A549 (cell line): ENCODE data around the gene ADAD2. TPM values are rescaled to one million over a fixed set of nuclear protein-coding genes. Genes with fewer than 3 reads are reported as not detected.
A peak's percentile ranks its signal among the peaks of the same experiment; 100 is the strongest.

Experiments used
- ATAC-seq, 2 experiments: fragments of 200-7000 bp in 1 of 2; fragments of >200 bp in 1 of 2; cut with Nextera tagmentation in 1 of 2; cut with Tn5 transposase in 1 of 2; 3 replicates each; pipeline versions ENCODE4 v1.8.0 to v1.9.1; 2018 to 2020; ENCODE audit warnings: mild to moderate bottlenecking in 1 of 2, moderate library complexity in 1 of 2
- CTCF ChIA-PET: fragments of 300-600 bp; sonication (Branson Sonifier 250); formaldehyde crosslinking; extraction: SDS; loops from one replicate; lab custom pipeline; 2021; ENCODE audit warnings: antibody characterized with exemption, inconsistent platforms; lab: Yijun Ruan, JAX
- POLR2A ChIA-PET: fragments of 350-600 bp; formaldehyde crosslinking; extraction: SDS; loops from one replicate; lab custom pipeline; 2021; ENCODE audit warnings: antibody characterized with exemption, inconsistent platforms; lab: Yijun Ruan, JAX
- DNase-seq, 2 experiments: peaks; one replicate each; pipeline versions ENCODE4 v3.0.0 to v3.0.0-alpha.2; 2011 to 2016; ENCODE audit warnings: low read depth in 1 of 2, low spot score in 1 of 2
- FAIRE-seq: peaks from 2 replicates; lab custom pipeline; 2011; peaks lifted over from hg19 to GRCh38; lab: Jason Lieb, UNC
- H3K27ac ChIP-seq, 2 experiments: fragments of >200 bp; sonication (Bioruptor Twin); formaldehyde crosslinking; 3 replicates each; pipeline ENCODE4 v1.5.1; 2016 to 2017
- H3K4me1 ChIP-seq: fragments of >200 bp; sonication (Bioruptor Twin); formaldehyde crosslinking; 3 replicates; pipeline ENCODE4 v1.6.1; 2016
- H3K4me2 ChIP-seq: fragments of >200 bp; sonication (Bioruptor Twin); formaldehyde crosslinking; 3 replicates; pipeline ENCODE4 v1.6.1; 2016
- H3K4me3 ChIP-seq: fragments of >200 bp; sonication (Bioruptor Twin); formaldehyde crosslinking; 3 replicates; pipeline ENCODE4 v1.5.1; 2016
- H3K9me3 ChIP-seq: fragments of >200 bp; sonication (Bioruptor Twin); formaldehyde crosslinking; 3 replicates; pipeline ENCODE4 v1.6.1; 2016
- ATOH8 ChIP-seq: fragments of 250-450 bp; sonication (Bioruptor Pico); IDR thresholded peaks from 2 replicates; pipeline ENCODE4 v1.5.0; 2020; ENCODE audit warnings: low read depth, mild to moderate bottlenecking, moderate library complexity
- BCL3 ChIP-seq: fragments of >200 bp; sonication (Bioruptor Twin); formaldehyde crosslinking; IDR thresholded peaks from 3 replicates; pipeline ENCODE4 v1.6.1; 2016
- CBX2 ChIP-seq: fragments of 200-600 bp; sonication (generic); IDR thresholded peaks from 2 replicates; pipeline ENCODE4 v1.6.1; 2016; ENCODE audit warnings: low read depth, mild to moderate bottlenecking, borderline replicate concordance
- EHMT2 ChIP-seq: fragments of 200-600 bp; sonication (generic); IDR thresholded peaks from 2 replicates; pipeline ENCODE4 v1.6.1; 2016; ENCODE audit warnings: antibody characterized with exemption, low read depth, mild to moderate bottlenecking, moderate library complexity
- ESRRA ChIP-seq: fragments of 150-350 bp; IDR thresholded peaks from 2 replicates; pipeline ENCODE4 v1.6.1; 2014; ENCODE audit warnings: mild to moderate bottlenecking, low read length, borderline replicate concordance
- GATA3 ChIP-seq: IDR thresholded peaks from 2 replicates; pipeline ENCODE4 v1.6.1; 2012; ENCODE audit warnings: borderline replicate concordance
- HDAC2 ChIP-seq: fragments of 200-600 bp; sonication (generic); IDR thresholded peaks from 2 replicates; pipeline ENCODE4 v1.6.1; 2016
- HMGXB4 ChIP-seq: fragments of 250-450 bp; sonication (Bioruptor Pico); IDR thresholded peaks from 2 replicates; pipeline ENCODE4 v1.5.0; 2021; ENCODE audit warnings: mild to moderate bottlenecking, moderate library complexity, borderline replicate concordance
- HOXA7 ChIP-seq: fragments of 250-450 bp; sonication (Bioruptor Pico); IDR thresholded peaks from 2 replicates; pipeline ENCODE4 v1.5.0; 2020; ENCODE audit warnings: mild to moderate bottlenecking, moderate library complexity
- HOXB13 ChIP-seq: fragments of 250-450 bp; sonication (Bioruptor Pico); IDR thresholded peaks from 2 replicates; pipeline ENCODE4 v1.5.0; 2020; ENCODE audit warnings: low read depth, mild to moderate bottlenecking, moderate library complexity
- JUN ChIP-seq, 2 experiments: fragments of >200 bp; sonication (Bioruptor Twin); formaldehyde crosslinking; IDR thresholded peaks; 2 replicates in 1 of 2; 3 replicates in 1 of 2; pipeline ENCODE4 v1.6.1; 2016 to 2017
- JUNB ChIP-seq: fragments of >200 bp; sonication (Bioruptor Twin); formaldehyde crosslinking; IDR thresholded peaks from 2 replicates; pipeline ENCODE4 v1.6.1; 2016
- KDM5A ChIP-seq: fragments of 200-600 bp; sonication (generic); IDR thresholded peaks from 2 replicates; pipeline ENCODE4 v1.6.1; 2016; ENCODE audit warnings: antibody characterized with exemption, mild to moderate bottlenecking
- MAX ChIP-seq: IDR thresholded peaks from 2 replicates; pipeline ENCODE4 v1.6.1; 2012
- NPAS2 ChIP-seq: fragments of 250-450 bp; sonication (Bioruptor Pico); IDR thresholded peaks from 2 replicates; pipeline ENCODE4 v1.8.0; 2022; ENCODE audit warnings: mild to moderate bottlenecking, moderate library complexity, borderline replicate concordance
- PHF8 ChIP-seq: fragments of 200-600 bp; sonication (generic); IDR thresholded peaks from 2 replicates; pipeline ENCODE4 v1.6.1; 2016; ENCODE audit warnings: low read depth, mild to moderate bottlenecking, antibody characterized with exemption, moderate library complexity, borderline replicate concordance
- RAD21 ChIP-seq, 2 experiments: fragments of >200 bp in 1 of 2; sonication (Bioruptor Twin) in 1 of 2; formaldehyde crosslinking in 1 of 2; IDR thresholded peaks in 1 of 2; conservative IDR thresholded peaks in 1 of 2; 2 replicates in 1 of 2; 3 replicates in 1 of 2; pipeline ENCODE4 v1.6.1; 2012 to 2018; ENCODE audit warnings: inconsistent platforms in 1 of 2
- RARB ChIP-seq: fragments of 250-450 bp; sonication (Bioruptor Pico); IDR thresholded peaks from 2 replicates; pipeline ENCODE4 v1.8.0; 2021; ENCODE audit warnings: mild to moderate bottlenecking, moderate library complexity
- RCOR1 ChIP-seq: fragments of 150-350 bp; IDR thresholded peaks from 2 replicates; pipeline ENCODE4 v1.6.1; 2014; ENCODE audit warnings: antibody characterized with exemption, low read length, low read depth
- USF2 ChIP-seq: fragments of 450-650 bp; IDR thresholded peaks from 2 replicates; pipeline ENCODE4 v1.6.1; 2014; ENCODE audit warnings: antibody characterized with exemption
- ZFP36 ChIP-seq: fragments of 450-650 bp; IDR thresholded peaks from 2 replicates; pipeline ENCODE4 v1.6.1; 2014; ENCODE audit warnings: borderline replicate concordance; ENCODE audit not compliant: partially characterized antibody
- WGBS: methylation state at CpG from one replicate; pipeline ENCODE4 v1.1.6; 2017; ENCODE audit errors: missing lambda C conversion rate; 5-methylcytosine and 5-hydroxymethylcytosine counted together
- polyA plus RNA-seq, 4 experiments: library from polyadenylated mRNA; depleted of rRNA in 3 of 4; stranded (reverse); fragments of >200 nt; fragmentation: RNase III in 1 of 4; extraction: RNeasy Plus Mini Kit Qiagen cat#74134 plus additional on column Dnase treatment in 1 of 4; gene quantifications; 2 replicates in 3 of 4; 3 replicates in 1 of 4; pipeline ENCODE4 v1.2.3, GENCODE V29; 2011 to 2017

The ADAD2 gene
- polyA plus RNA-seq, 2 of the 4 experiments (the other 2 are of a cell fraction) = not detected

- no peak overlapping the region for H3K27ac ChIP-seq
- ATAC-seq = no peak
- H3K4me2 ChIP-seq = no peak overlapping the region
- H3K4me1 ChIP-seq = peaks cover 7% of the 10 kb centered on the region
- no peak for FAIRE-seq
- no peaks in the 10 kb centered on the region for H3K9me3 ChIP-seq
- DNase-seq = no peak
- WGBS = 67% methylated on average over 9 of the region's 9 CpGs
- TF ChIP-seq RCOR1 (no peak), CBX2 (no peak)
- no peak overlapping the region for H3K4me3 ChIP-seq
- POLR2A ChIA-PET = interaction anchor here (0.7 kb wide), 1 partner anchor 28 kb away, joined by 3 read pairs; no protein-coding TSS in a partner anchor
- CTCF ChIA-PET = interaction anchor here (0.6 to 3.8 kb wide), 6 partner anchors 8 to 318 kb away, joined by 3 to 14 read pairs (median 4); partner anchors contain the start of gene TAF1C
Measured at GRCh38 chr16:84233748-84234147, 42.8 kb downstream of the ADAD2 start.

- CTCF ChIA-PET = interaction anchor here (0.8 to 3.8 kb wide), 3 partner anchors 9 to 47 kb away, joined by 3 to 14 read pairs (median 9); partner anchors contain the start of gene TAF1C
- TF ChIP-seq EHMT2 (no peak), HOXB13 (CRISPR knock-in tag) (no peak), ESRRA (no peak), RARB (CRISPR knock-in tag) (no peak), KDM5A (no peak), GATA3 (no peak), HMGXB4 (CRISPR knock-in tag) (no peak), RAD21 (conservative IDR thresholded peaks at IDR 0.05 in 1 of 2, IDR thresholded peaks at IDR 0.05 in 1 of 2) (no peak), MAX (no peak), JUNB (no peak), HDAC2 (no peak), NPAS2 (CRISPR knock-in tag) (no peak), HOXA7 (CRISPR knock-in tag) (no peak), USF2 (no peak), ZFP36 (no peak), BCL3 (no peak), ATOH8 (CRISPR knock-in tag) (no peak), PHF8 (no peak), JUN (IDR thresholded peaks at IDR 0.05) (no peak)
- no peak for ATAC-seq
Measured at GRCh38 chr16:84234321-84235241, 43.6 kb downstream of the ADAD2 start.

More at GRCh38 chr16:84234321-84235241, 43.6 kb downstream of the ADAD2 start:
- no peak overlapping the region for H3K4me2 ChIP-seq
- POLR2A ChIA-PET = no interaction called here
- WGBS = 79% methylated on average over 21 of the region's 21 CpGs
- no peak overlapping the region for H3K4me3 ChIP-seq
- no peak for DNase-seq
- peaks cover under 1% of the 10 kb centered on the region; the same call in 1 of the 3 replicates for H3K4me1 ChIP-seq
- no peak for FAIRE-seq
- 0 out of 6 replicates have a peak overlapping the region, but pooled peaks of 1 of the 2 experiments have one; percentile 17 for H3K27ac ChIP-seq
- H3K9me3 ChIP-seq = no peaks in the 10 kb centered on the region
